Measurements from ENCODE around the gene FARS2. TPM values are rescaled to one million over a fixed set of nuclear protein-coding genes. Genes with fewer than 3 reads are reported as not detected.

Gene FARS2
- total and polyA plus RNA-seq, 9 of the 15 experiments (the other 6 are each of a cell fraction or from before 2014, with no cell fraction given), result 16.5 to 62.2 (median 27.0) TPM

- POLR2A ChIA-PET, result no interaction called here
- CTCF ChIA-PET (ENCODE audit: low intra/inter-chr PET ratio), result no interaction called here
- Histone ChIP-seq H3K9me1 (ENCODE audit: control insufficient read depth, insufficient read depth, low read length) (no peaks in the 10 kb centered on the region), H3K4me3 (no peak overlapping the region), H3K9me3 (replicated peaks; ENCODE audit: control insufficient read depth, insufficient read depth, low read depth, low read length) (no peaks in the 10 kb centered on the region), H3K36me3 (ENCODE audit: control insufficient read depth, insufficient read depth, low read length) (no peaks in the 10 kb centered on the region), H3K4me1 (replicated peaks in 1 of 2; ENCODE audit: control insufficient read depth in 2 of 2, insufficient read depth in 2 of 2, low read length in 2 of 2) (no peaks in the 10 kb centered on the region), H3K27ac (ENCODE audit: extremely low read depth, low read depth, low read length) (no peak overlapping the region), H3K9ac (ENCODE audit: insufficient read depth in 1 of 2, low read depth in 2 of 2, low read length in 2 of 2) (no peak overlapping the region), H3K27me3 (ENCODE audit: control insufficient read depth in 2 of 2, insufficient read depth in 2 of 2, low read length in 2 of 2) (no peaks in the 10 kb centered on the region), H3K4me2 (ENCODE audit: insufficient read depth, low read length) (no peak overlapping the region), H3K79me2 (ENCODE audit: control insufficient read depth, insufficient read depth, low read length) (no peaks in the 10 kb centered on the region), H2AFZ (ENCODE audit: low read depth, low read length) (no peak overlapping the region), H4K20me1 (replicated peaks; ENCODE audit: control insufficient read depth, insufficient read depth, low read length) (no peaks in the 10 kb centered on the region)
- FAIRE-seq (no peak), DNase-seq (ENCODE audit: extremely low read depth in 1 of 4, low spot score in 3 of 4) (no peak), ATAC-seq (no peak)
- in situ Hi-C loops (cut with MboI), result no loop called here
- 38% methylated on average over 4 of the region's 4 CpGs for WGBS (ENCODE audit: insufficient coverage, low coverage, missing lambda C conversion rate)
- intact Hi-C loops (cut with micrococcal nuclease), result no loop called here
- no peak for TF ChIP-seq TCF3 (CRISPR knock-in tag; IDR thresholded peaks at IDR 0.05)
- no peak for TF ChIP-seq SIN3A (IDR thresholded peaks at IDR 0.05; ENCODE audit: borderline replicate concordance in 2 of 2, control insufficient read depth in 1 of 2, low read depth in 2 of 2, low read length in 2 of 2)
- no peak for TF ChIP-seq RBFOX2 (IDR thresholded peaks at IDR 0.05; ENCODE audit: low read depth, low read length)
- TF ChIP-seq ZNF3 (CRISPR knock-in tag; IDR thresholded peaks at IDR 0.05), result no peak
- no peak for TF ChIP-seq HNRNPLL (IDR thresholded peaks at IDR 0.05; ENCODE audit: low read depth, low read length, poor library complexity, severe bottlenecking)
- TF ChIP-seq PML (IDR thresholded peaks at IDR 0.05; ENCODE audit: low read length), result no peak
- no TSS peak for BruUV-seq (replicated peaks)
Observed at GRCh38 chr6:5416250-5416649, 154.9 kb downstream of the FARS2 start.
